Measurements from ENCODE around the gene PLD6.

PLD6 gene

DNA sequence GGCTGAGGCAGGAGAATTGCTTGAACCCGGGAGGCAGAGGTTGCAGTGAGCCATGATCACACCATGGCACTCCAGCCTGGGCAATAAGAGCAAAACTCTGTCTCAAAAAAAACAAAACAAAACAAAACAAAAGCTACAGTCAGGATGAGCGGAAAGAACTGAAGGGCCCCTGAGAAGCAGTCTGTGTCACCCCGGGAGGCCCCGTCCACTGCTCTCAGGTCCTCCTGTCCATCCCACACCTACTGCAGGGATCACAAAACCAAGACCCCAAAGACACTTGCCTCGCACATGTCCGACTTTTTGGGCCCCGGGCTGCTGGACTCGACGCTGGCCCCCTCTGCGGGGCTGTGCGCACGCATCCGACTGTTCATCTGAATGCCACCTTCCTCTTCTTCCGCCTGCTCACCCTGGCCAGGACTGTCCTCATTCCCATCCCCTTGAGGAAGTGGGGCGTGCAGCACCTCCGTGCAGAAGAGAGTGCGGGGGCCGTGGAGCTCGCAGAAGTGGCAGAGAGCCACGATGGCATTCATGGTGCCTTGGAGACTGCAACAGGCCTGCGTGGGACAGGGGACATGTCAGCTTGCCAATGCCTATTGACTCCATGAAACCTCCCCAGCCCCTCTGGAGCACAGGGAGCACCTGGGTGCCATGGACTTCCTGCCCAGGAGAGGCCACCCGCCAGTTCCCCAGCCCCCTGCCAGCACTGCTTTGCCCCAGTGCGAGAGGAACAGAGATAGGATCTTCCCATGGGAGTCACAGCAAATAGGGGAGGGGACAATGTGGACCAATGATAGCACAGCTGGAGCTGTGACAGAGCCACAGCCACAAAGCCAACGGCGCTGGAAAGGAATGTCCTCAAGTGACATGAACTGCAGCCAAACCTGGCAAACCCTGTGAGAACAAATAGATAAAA lies 21.7 kb upstream of the PLD6 start:
- DNase-seq (ENCODE audit: low read depth in 4 of 4, low spot score in 1 of 4): no peak

DNA sequence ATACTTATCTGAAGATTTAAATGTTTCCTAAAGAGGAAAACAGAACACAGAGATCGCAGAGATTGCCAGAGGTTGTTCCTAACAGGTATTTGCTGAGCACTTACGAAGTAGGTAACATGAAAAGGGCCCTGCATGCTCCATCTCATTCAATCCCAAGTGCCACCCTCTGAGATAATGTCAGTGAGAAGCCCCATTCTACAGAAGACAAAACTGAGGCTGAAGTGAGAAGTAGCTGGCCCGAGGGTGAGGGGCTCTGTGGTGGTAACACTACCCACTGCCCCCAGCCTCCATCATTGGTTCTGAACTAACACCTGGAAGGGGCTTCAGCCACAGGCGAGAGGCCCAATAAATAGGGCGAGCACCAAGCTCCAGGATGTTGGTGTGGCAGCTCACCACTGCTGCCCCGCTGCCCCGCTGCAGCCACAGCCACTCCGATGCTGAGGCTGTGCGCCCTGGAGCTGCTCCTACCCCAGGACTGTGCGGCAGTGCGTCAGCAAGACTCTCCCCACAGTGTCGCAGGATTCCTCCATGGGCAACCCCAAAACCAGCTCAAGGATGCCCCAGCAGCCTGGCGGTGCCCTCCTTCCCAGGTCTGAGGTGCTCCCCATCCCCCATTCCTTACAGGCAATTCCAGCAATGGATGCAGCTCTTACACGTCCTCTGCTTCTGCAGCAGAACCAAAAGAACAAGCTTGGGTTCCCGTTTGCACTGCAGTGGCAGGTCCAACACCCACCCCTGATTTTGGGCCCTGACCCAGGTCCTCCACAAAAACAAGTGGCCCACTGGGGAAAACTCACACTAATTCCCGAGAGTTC lies 20.5 kb upstream of the PLD6 start:
- no peak for DNase-seq (ENCODE audit: low read depth in 4 of 4, low spot score in 1 of 4)

DNA sequence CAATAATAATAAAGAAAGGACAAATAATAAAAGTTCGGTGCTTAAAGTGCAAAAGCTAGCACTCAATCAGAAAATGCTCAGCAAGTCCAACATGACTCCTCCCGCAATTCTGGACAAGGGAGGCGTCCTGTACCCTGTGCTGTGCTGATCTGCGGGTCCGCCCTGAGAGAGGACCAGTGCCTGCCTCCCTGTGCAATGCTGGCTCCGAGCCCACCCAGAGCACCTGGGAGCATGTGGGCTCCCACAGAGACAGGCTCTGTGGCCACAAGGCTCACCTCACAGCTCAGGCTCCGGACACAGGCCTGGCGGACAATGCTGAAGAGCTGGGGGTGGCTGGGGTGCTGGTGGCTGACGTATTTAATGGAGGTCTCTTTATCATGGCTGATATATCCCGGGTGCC lies 19.8 kb upstream of the PLD6 start:
- no peak for DNase-seq (ENCODE audit: low read depth in 4 of 4, low spot score in 1 of 4)

DNA sequence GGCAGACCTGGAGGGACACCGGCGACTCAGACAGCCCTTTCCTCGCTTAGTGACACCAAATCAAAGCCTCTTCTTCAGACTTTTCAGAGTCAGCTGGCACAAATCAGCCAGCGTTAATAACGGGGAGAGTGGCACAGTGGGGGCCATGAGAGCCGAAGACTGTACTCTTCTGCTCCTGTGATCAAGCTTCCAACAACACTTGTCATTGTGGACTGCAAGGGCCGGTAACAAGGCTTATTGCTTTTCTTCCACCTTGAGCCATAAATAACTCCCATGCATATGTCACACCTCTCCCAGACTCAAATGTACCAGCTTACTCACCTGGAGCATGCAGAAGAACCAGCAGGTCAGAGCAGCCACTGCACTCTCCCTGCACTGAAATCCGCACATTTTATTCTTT lies 18.0 kb upstream of the PLD6 start:
- no peak for DNase-seq (ENCODE audit: low read depth in 4 of 4, low spot score in 1 of 4)

DNA sequence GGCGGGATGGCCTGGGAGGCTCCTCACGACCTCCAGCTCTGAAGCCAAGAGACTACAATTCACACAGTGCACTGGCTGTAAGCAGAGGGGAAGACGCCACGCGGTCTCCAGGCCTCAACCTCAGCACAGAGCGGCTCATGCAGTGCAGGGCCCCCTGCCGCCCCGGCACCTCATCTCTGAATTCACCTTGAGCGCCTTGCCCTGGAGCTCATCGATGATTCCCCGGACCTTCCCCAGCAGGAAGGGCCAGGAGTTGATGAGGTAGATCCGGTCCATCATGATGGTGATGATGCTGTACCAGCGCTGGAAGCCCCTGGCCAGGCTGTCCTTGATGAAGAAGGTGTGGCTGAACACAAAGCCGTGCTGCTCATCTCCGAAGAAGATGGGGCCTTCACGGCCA lies 17.6 kb upstream of the PLD6 start:
- DNase-seq (ENCODE audit: low read depth in 4 of 4, low spot score in 1 of 4): no peak

DNA sequence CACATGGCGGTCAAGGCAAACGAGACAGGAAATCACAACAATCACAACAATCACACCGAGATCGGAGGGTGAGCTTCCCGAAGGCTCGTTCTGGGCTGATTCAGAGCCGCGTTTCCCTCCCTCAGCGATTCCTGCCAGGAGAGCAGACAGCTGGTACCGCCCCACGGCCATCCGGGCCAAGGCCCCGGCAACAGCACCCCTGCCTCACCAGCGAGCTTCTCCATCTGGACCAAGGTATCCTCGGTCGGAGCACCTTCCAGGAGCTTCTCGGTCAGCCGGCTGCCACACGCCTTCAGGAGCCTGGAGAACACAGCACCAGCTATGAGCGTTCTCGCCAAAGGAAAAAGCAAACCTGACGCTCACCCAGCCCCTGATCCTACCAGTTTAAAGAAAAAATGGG lies 15.2 kb upstream of the PLD6 start:
- no peak for DNase-seq (ENCODE audit: low read depth in 4 of 4, low spot score in 1 of 4)

DNA sequence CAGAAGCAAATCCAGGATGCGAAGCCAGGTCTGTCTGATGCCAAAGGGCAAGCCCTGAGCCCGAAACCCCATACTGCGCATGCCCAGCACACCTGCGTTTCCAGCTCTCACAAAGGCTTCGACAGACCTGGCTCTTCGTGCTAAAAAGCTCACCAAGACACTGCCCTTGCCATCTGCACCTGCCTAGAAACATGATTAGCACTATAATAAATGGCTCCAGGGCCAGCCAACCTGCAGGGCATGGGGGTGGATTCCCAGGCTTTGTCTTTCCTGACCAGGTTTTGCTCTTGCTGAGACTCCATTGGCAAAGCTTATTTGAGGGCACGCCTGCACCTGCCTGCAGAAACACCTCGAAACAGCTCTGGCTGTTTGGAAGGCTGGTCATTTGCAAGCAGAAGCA lies 14.4 kb upstream of the PLD6 start:
- DNase-seq (ENCODE audit: low read depth in 4 of 4, low spot score in 1 of 4): no peak

DNA sequence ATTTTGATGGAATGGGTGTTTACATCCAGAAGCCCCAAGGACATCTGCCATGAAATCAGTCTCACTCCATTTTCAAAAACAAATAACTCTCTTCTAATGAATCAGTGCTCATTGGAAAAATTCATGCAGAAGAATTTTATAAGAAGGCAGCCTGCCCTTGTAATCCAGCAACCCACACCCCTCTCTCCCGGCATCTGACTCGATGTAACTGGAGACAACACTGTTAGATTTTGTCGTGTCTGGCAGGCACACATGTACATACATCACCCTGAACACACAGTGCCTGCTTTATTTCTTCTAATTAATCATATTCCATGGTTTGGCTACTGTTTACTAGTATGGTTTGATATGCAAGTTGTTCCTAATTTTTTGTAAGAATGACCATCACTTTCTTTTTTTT lies 11.9 kb upstream of the PLD6 start:
- DNase-seq (ENCODE audit: low read depth in 4 of 4, low spot score in 1 of 4): no peak

DNA sequence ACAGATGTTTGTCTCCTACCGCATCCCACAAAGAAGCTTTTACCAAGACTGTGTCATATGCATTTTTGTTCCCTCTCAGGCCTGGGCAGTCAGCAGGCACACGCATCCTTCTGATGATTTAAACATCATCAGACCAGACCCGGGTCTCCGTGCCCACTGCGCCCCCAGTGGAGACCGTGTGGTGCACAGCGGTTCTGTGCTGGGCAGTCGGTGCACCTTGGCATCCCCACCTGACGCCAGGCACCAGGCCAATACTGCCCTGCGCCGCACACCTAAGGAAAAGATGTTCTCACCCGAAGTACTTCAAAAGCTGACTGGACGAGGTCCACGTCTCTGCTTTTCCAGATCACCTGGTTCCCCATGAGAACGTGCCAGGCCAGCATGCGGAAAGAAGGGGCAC lies 10.6 kb upstream of the PLD6 start:
- DNase-seq (ENCODE audit: low read depth in 4 of 4, low spot score in 1 of 4): no peak

DNA sequence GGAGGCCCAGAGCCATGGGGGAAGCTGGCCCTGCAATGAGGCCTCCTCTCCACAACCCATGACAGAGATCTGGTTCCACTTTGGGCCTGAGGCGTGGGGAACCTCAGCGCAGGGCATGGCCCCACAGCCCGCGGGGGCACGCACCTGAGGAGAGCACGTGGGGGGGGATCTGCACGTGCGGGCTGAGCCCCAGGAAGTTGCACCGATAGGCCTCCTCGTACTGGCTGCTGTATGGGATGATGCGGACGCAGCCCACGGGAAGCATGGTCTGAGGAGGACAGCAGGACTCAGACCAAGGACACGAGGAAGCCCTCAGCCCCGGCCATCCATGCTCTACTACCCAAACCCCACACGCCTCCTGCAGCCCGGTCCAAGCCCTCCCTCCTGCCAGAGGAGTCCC lies 10.1 kb upstream of the PLD6 start:
- no peak for DNase-seq (ENCODE audit: low read depth in 4 of 4, low spot score in 1 of 4)

DNA sequence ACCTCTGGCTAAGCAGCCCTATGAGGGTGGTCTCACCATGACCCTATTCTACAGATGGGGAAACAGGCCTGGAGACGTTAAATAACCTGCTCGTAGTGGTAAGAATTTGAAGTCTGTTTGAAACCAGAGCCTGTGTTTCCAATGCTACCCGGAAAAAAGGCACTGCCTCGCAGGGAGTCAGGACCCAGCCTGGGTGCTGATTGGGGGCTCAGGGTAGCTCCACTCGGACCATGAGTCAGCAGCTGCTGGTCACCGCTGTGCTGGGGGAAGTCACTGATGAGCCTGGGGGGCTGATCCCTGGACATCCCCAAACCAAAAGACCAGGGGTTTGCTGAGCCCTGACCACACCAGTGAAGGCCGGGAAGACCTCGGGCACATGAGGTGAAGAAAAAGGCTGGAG lies 9.4 kb upstream of the PLD6 start:
- DNase-seq (ENCODE audit: low read depth in 4 of 4, low spot score in 1 of 4): no peak

DNA sequence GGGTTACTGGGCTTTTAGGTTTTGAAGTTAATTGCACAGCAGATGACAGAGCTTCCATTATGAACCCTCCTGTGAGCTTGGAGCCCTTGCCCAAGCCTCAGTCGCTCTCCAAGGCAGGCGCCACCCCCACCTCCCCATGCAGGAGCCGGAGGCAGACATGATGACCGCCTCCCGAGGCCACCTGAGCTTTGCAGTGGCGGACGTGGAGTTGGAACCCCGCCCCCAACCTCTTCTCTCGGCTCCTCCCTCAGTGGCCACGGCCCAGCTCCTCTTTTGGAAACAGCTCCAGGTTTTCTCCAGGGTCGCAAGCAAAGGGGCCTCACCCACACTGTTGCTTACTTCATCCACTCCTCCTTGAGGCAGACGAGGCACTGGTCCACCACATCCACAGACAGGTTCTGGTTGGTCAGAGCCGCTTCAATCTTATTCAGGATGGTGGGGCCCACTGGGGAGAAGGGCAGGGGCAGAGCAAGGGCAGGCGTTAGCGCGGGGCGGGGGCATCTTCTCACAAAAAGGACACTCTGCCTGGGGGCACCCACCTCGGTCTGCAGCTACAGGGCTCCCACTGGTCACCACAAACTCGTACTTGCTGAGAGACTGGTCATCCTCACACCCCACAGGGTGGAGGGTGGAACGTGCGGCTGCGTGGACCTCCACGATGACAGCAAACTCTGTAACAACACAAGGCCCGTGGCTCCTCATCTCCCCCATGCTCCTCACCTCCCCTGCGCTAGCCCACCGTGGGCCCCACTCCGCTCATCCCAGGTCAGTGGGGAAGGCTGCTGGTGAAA lies 8.7 kb upstream of the PLD6 start:
- DNase-seq (ENCODE audit: low read depth in 4 of 4, low spot score in 1 of 4): no peak

DNA sequence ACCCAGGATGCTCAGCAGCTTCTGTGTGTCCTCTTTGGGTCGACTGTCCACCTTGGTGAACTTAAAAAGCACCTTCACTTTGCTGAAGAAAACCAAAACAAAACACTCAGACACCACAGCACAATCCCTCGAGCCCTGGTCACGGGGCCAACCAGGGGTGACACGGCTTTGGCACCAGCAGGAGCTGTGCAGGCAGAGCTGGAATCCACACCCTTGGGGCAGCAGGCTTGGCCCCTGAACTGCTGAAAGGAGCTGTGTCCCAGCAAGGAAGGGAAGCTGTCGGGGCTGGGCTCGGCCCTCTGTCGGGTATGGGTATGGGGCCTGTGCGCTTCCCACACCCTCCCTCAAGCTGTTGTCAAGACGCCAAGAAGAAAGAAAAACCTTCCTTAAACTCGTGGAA lies 7.6 kb upstream of the PLD6 start:
- DNase-seq (ENCODE audit: low read depth in 4 of 4, low spot score in 1 of 4): no peak

DNA sequence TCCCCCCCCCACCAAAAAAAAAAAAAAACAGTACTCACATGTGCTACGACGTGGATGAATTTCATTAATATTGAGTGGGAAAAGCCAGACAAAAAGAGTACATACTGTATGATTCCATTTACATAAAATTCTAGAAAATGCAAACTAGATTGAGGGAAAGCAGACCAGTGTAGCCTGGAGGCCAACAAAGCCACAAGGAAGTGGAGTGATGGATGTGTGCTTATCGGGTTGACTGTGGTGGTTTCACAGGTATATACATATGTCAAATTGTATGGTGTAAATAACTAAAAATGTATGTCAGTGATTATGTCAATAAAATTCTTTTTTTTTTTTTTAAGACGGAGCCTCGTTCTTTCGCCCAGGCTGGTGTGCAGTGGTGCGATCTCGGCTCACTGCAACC lies 1.9 kb upstream of the PLD6 start:
- DNase-seq (ENCODE audit: low read depth in 4 of 4, low spot score in 1 of 4): no peak

DNA sequence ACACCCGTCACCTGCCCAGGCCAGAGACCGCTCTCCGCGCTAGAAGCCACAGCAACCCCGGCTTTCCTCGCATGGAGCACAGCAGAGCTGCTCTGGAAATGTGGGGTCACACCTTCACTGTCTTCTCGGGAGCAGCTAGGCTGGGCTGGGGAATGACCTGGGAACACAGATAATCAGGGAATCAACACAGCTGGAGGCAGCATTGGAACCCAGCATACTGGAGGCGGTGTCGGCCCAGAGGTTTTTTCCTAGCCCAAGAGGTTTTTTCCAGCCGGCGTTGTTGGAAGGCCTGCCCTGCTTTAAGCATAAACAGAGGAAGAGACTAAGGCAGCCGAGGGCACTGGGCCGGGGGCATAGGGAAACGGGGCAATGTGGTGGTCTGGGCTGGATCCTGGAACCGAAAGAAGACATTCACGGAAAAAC lies 791 bp upstream of the PLD6 start:
- DNase-seq (ENCODE audit: low read depth in 4 of 4, low spot score in 1 of 4): no peak

DNA sequence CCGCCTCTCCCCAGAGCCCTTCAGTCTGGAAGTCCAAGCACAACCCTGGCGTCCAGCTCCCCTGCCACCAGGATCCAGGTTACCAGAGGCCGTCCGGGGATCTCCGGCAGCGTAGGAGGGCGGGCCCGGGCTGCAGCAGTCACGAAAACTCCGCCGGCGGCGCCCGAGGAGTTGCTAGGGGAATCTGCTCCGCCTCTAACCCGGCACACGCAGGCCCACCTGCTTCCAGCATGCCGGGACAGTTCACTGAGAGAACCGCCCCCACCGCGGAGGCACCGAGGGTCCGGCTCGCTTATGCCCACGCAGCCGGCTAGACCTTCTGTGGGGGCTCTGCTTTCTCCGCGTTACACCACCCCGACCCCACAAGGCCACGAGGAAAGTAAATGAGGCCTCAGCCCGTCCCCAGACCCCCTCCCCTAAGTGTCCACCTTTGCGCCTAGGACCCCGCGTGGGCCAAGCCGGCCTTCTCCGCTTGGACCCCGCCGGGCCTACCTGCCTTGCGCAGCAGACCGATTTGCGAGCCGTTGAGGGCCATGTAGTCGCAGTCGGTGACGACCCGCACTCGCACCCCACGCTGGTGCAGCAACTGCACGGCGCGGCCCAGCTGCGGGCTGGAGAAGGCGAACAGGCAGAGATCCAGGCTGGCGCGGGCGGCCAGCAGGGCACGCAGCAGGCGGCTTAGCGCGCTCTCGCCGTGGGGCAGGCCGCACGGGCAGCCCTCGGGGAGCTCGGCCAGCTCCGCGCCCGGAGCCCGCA lies 587 bp downstream of the PLD6 start:
- DNase-seq (ENCODE audit: low read depth in 4 of 4, low spot score in 1 of 4): peak; percentile 35 to 58 (median 46)

DNA sequence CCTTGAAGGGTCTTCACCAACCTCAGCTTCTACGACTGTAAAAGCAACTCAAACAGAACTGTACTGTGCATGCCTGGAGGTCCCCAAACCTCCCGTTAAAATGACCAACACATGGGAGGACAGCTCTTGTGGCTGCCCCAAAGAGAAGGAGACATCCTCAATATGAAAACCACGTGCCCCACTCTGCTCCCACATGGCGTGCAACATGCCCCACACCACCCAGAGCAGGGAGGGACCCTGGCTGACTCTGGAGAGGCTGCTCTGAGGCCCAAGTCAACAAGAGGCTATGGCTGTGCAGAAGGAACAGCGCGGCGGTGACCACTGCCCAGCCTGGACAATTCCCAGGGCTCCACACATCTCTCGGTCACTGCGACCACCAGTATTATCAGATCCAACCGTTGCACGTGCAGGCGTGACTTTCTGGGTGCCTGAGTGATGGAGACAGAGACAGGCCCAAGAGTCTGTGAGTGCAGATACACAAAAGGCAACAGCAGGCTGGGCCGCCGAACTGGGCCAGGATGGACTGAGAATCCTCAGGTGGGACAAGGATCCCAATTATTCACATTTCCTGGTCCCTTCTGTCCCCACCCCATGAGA lies 1.4 kb downstream of the PLD6 start:
- no peak for DNase-seq (ENCODE audit: low read depth in 4 of 4, low spot score in 1 of 4)

DNA sequence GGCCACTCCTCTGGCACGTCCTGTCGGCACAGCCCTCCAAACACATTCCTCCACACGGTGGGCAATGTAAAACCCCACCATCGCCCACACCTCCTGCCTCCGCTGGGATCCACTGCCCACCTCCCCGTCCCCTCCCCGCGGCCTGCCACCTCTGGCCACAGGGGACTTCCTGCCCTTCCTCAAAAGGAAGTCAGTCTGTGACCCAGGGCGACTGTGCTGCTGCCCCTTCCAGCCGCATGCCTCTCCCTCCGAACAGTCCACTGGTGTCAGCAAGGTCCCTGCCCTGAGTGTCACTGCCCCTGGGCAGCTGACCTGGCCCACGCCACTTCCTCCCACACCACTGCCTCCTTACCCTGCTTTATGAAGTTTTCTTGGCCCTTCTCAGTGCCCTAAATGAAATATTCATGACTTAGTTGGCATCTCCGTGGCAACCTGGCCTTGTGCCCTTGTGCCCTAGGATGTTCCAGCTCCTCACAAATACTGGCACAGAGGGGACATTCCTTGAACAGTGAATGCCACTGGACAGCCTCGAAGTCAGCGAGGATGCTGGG lies 2.0 kb downstream of the PLD6 start:
- no peak for DNase-seq (ENCODE audit: low read depth in 4 of 4, low spot score in 1 of 4)

DNA sequence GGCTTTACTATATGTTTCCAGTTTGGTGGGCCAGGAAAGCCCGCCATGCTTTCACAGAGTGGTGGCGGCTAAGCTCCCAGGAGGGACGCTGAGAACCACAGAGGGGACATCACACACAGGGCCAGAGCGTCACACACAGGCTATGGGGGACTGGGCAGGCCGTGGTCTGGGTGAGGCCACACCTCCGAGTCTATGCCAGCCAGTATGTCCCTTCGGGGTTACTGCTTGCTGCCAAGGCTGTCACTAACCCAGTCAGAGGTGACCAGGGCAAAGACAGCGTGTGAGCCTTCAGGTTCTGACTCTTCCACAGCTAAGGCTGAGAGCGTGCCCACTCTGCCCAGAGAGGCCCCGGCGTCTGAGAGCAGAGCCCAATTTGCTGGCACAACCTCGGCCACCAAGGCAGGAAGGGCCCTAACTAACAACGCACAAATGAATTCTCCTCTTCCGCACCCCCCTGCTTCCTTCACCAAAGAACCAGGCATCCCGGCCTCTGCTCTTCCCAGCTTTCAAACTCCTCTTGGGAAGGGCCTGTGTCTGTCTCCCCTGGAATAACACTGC lies 2.9 kb downstream of the PLD6 start:
- DNase-seq (ENCODE audit: low read depth in 4 of 4, low spot score in 1 of 4): no peak

DNA sequence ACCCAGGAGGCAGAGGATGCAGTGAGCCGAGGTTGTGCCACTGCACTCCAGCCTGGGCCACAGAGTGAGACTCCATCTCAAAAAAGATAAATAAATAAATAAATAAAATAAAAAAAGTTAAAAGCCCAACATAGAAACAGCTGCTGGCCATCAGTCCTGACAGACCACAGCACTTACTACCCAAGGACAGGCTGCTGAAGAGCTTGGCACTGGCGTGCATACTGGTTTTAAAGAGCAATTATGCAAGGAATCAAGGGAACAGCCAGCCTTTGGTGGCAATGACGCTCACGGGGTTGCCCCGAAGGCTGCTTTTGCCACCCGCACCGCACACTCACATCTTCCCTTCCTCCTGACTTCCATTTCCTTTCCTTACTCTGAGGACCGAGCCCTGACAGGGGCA lies 4.2 kb downstream of the PLD6 start:
- DNase-seq (ENCODE audit: low read depth in 4 of 4, low spot score in 1 of 4): no peak

Measured in stimulated activated CD4-positive, alpha-beta T cell treated with anti-CD3 and anti-CD28 coated beads, Interleukin-1b, Interleukin-23, amount 100 ng/mL, for 24 hours (primary cell).